IMR-90 (cell line): ENCODE data around the gene ADISSP.

ENCODE experiments used
- FOS ChIP-seq: fragments of 150-350 bp; IDR thresholded peaks from 2 replicates; pipeline ENCODE4 v1.6.1; 2016; ENCODE audit warnings: low read depth, low read length
- MAFK ChIP-seq: IDR thresholded peaks from 2 replicates; pipeline ENCODE4 v1.6.1; 2012; ENCODE audit warnings: low read depth, low read length, improper control_type of control experiment
- MAZ ChIP-seq: IDR thresholded peaks from 2 replicates; pipeline ENCODE4 v1.6.1; 2012; ENCODE audit warnings: low read depth, mild to moderate bottlenecking, low read length, improper control_type of control experiment, moderate library complexity, borderline replicate concordance
- MXI1 ChIP-seq: IDR thresholded peaks from 2 replicates; pipeline ENCODE4 v1.6.1; 2012; ENCODE audit warnings: low read depth, mild to moderate bottlenecking, low read length, moderate library complexity, borderline replicate concordance
- NFE2L2 ChIP-seq: fragments of 150-350 bp; IDR thresholded peaks from 2 replicates; pipeline ENCODE4 v1.6.1; 2016; ENCODE audit warnings: low read depth, mild to moderate bottlenecking, low read length
- POLR2A ChIP-seq: IDR thresholded peaks from 2 replicates; pipeline ENCODE4 v1.6.1; 2012; ENCODE audit warnings: mild to moderate bottlenecking, low read depth, low read length
- RAD21 ChIP-seq: IDR thresholded peaks from 2 replicates; pipeline ENCODE4 v1.6.1; 2012; ENCODE audit warnings: low read length, improper control_type of control experiment
- RCOR1 ChIP-seq: IDR thresholded peaks from 2 replicates; pipeline ENCODE4 v1.6.1; 2012; ENCODE audit warnings: mild to moderate bottlenecking, low read length, improper control_type of control experiment; ENCODE audit not compliant: insufficient replicate concordance
- TF ChIP-seq, protein P1 (sequence below): fragments of 150-350 bp; IDR thresholded peaks from 2 replicates; pipeline ENCODE4 v1.6.1; 2016; ENCODE audit warnings: low read depth, mild to moderate bottlenecking, low read length, moderate library complexity, borderline replicate concordance
- TF ChIP-seq, protein P2 (sequence below): conservative IDR thresholded peaks from 2 replicates; pipeline ENCODE4 v1.5.1; 2012; ENCODE audit warnings: mild to moderate bottlenecking, low read depth, low read length, improper control_type of control experiment

DNA sequence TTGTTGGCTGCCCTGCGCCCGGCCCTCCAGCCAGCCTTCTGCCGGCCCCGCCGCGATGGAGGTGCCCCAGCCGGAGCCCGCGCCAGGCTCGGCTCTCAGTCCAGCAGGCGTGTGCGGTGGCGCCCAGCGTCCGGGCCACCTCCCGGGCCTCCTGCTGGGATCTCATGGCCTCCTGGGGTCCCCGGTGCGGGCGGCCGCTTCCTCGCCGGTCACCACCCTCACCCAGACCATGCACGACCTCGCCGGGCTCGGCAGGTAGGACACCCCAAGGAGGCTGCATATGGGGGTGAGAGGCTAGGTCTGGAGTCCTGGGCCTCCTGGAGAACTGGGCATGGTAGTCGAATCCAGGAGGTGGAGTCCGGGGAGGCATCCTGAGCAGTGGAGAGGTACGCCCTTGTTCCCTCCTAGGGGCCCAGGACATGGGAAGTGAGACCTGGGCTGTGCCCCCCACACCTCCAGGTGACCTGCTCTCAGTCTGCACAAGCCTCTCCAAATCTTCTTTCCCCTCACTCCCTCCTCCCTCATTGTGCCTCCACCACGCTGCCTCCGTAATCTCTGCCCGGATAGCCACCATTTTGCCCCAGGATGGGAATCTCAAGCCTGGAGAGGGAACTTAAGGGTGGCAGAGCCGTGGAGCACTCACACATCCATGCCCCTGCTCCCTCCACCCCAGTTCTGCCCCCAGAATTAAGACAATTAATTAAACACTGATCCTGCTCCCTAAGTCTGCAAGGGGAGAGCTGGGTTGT, 29.1 kb upstream of the ADISSP start:
- TF ChIP-seq MAFK (no peak), MXI1 (no peak), NFE2L2 (no peak), POLR2A (no peak), FOS (no peak), RCOR1 (no peak), RAD21 (no peak), MAZ (no peak)
- TF ChIP-seq, protein P1, sequence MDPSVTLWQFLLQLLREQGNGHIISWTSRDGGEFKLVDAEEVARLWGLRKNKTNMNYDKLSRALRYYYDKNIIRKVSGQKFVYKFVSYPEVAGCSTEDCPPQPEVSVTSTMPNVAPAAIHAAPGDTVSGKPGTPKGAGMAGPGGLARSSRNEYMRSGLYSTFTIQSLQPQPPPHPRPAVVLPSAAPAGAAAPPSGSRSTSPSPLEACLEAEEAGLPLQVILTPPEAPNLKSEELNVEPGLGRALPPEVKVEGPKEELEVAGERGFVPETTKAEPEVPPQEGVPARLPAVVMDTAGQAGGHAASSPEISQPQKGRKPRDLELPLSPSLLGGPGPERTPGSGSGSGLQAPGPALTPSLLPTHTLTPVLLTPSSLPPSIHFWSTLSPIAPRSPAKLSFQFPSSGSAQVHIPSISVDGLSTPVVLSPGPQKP = no peak
- TF ChIP-seq, protein P2, sequence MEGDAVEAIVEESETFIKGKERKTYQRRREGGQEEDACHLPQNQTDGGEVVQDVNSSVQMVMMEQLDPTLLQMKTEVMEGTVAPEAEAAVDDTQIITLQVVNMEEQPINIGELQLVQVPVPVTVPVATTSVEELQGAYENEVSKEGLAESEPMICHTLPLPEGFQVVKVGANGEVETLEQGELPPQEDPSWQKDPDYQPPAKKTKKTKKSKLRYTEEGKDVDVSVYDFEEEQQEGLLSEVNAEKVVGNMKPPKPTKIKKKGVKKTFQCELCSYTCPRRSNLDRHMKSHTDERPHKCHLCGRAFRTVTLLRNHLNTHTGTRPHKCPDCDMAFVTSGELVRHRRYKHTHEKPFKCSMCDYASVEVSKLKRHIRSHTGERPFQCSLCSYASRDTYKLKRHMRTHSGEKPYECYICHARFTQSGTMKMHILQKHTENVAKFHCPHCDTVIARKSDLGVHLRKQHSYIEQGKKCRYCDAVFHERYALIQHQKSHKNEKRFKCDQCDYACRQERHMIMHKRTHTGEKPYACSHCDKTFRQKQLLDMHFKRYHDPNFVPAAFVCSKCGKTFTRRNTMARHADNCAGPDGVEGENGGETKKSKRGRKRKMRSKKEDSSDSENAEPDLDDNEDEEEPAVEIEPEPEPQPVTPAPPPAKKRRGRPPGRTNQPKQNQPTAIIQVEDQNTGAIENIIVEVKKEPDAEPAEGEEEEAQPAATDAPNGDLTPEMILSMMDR = no peak
